ENCODE data around the gene BMERB1. TPM values are rescaled to one million over a fixed set of nuclear protein-coding genes. Genes with fewer than 3 reads are reported as not detected.

The BMERB1 gene
- total and polyA plus RNA-seq, 2 experiments from 2014 or later, result 17.3 to 28.1 TPM

GRCh38 chr16:15521758-15522509, 87.5 kb downstream of the BMERB1 start:
- 0 out of 3 replicates have a peak, but pooled peaks cover under 1% of the 10 kb centered on the region for H3K36me3 Mint-ChIP-seq (ENCODE audit: low read depth)
- no peaks in the 10 kb centered on the region for H3K36me3 ChIP-seq (ENCODE audit: insufficient read depth)
- no peaks in the 10 kb centered on the region; the same call in 2 of the 3 replicates for H3K9me3 Mint-ChIP-seq
- no peaks in the 10 kb centered on the region for H3K4me1 Mint-ChIP-seq
- H4K20me1 ChIP-seq (replicated peaks; ENCODE audit: insufficient read depth), result 0 out of 2 replicates have a peak, but pooled peaks cover 4% of the 10 kb centered on the region
- ATAC-seq, result no peak
- H3K27ac ChIP-seq (ENCODE audit: low read depth), result no peak overlapping the region
- H3K27me3 ChIP-seq (ENCODE audit: insufficient read depth), result no peaks in the 10 kb centered on the region
- DNase-seq (ENCODE audit: low spot score), result no peak
- no peak overlapping the region for H3K27ac Mint-ChIP-seq
- no peak overlapping the region for H3K4me3 Mint-ChIP-seq
- H3K27me3 Mint-ChIP-seq (ENCODE audit: insufficient read depth, low read depth, poor library complexity), result no peaks in the 10 kb centered on the region
- H3K4me2 ChIP-seq, result no peak overlapping the region
- H3K4me3 ChIP-seq, result no peak overlapping the region
- H3K4me1 ChIP-seq (ENCODE audit: insufficient read depth), result no peaks in the 10 kb centered on the region
- H3K9me2 ChIP-seq (ENCODE audit: insufficient read depth), result no peaks in the 10 kb centered on the region
- TF ChIP-seq CREB1 (CRISPR knock-in tag; IDR thresholded peaks at IDR 0.05; ENCODE audit: low read depth) (no peak), REST (IDR thresholded peaks at IDR 0.05; ENCODE audit: unreplicated experiment) (no peak), EZH2 (IDR thresholded peaks at IDR 0.05; ENCODE audit: low read depth, unreplicated experiment) (no peak), NANOG (IDR thresholded peaks at IDR 0.05; ENCODE audit: borderline replicate concordance) (no peak), JUNB (IDR thresholded peaks at IDR 0.05; ENCODE audit: unreplicated experiment) (no peak), ETS1 (IDR thresholded peaks at IDR 0.05) (no peak), POLR2AphosphoS5 (IDR thresholded peaks at IDR 0.05; ENCODE audit: low read depth) (no peak), STAT1 (IDR thresholded peaks at IDR 0.05; ENCODE audit: unreplicated experiment) (no peak), ZNF114 (CRISPR knock-in tag; IDR thresholded peaks at IDR 0.05) (no peak), CTCF (conservative IDR thresholded peaks at IDR 0.05; ENCODE audit: low read depth in 2 of 2) (no peak), EZH2phosphoT487 (IDR thresholded peaks at IDR 0.05; ENCODE audit: unreplicated experiment) (no peak), ZNF331 (CRISPR knock-in tag; IDR thresholded peaks at IDR 0.05; ENCODE audit: low read depth) (no peak), ZNF462 (CRISPR knock-in tag; IDR thresholded peaks at IDR 0.05) (no peak)
- H3K79me2 ChIP-seq (replicated peaks; ENCODE audit: insufficient read depth), result no peaks in the 10 kb centered on the region
- no peaks in the 10 kb centered on the region for H3F3A ChIP-seq (replicated peaks; ENCODE audit: low read depth)
- no peak overlapping the region for H2AFZ ChIP-seq
